ENCODE data around the gene ROMO1. TPM values are rescaled to one million over a fixed set of nuclear protein-coding genes. Genes with fewer than 3 reads are reported as not detected.
"Not testable (repeated sequence)": the region's sequence is repeated elsewhere in the genome, so short reads cannot be mapped to it uniquely, and the experiment has no call there.

Gene ROMO1
- total RNA-seq, 1 experiment from 2014 or later, result 173 TPM

GRCh38 chr20:35681960-35682359, 17.2 kb upstream of the ROMO1 start:
- ChIA-PET POLR2A (interaction anchor here (0.7 kb wide), 1 partner anchor 33 kb away, joined by 3 read pairs; no protein-coding TSS in a partner anchor), CTCF (no interaction called here)
- no peak for TF ChIP-seq CTCF (IDR thresholded peaks at IDR 0.05; ENCODE audit: unreplicated experiment)
- Mint-ChIP-seq H3K4me1 (ENCODE audit: insufficient read depth, unreplicated experiment) (no peaks in the 10 kb centered on the region), H3K27ac (ENCODE audit: low read depth, unreplicated experiment) (no peak overlapping the region), H3K36me3 (ENCODE audit: insufficient read depth, unreplicated experiment) (peaks cover 60% of the 10 kb centered on the region), H3K4me3 (ENCODE audit: unreplicated experiment) (no peak overlapping the region), H3K27me3 (ENCODE audit: insufficient read depth, unreplicated experiment) (no peaks in the 10 kb centered on the region), H3K9me3 (ENCODE audit: unreplicated experiment) (no peaks in the 10 kb centered on the region)
- BruUV-seq (replicated peaks), result no TSS peak
- DNase-seq (ENCODE audit: unreplicated experiment), result no peak
- intact Hi-C loops (cut with micrococcal nuclease), result no loop called here

GRCh38 chr20:35685368-35685767, 13.8 kb upstream of the ROMO1 start:
- ChIA-PET POLR2A (interaction anchor here (1.5 kb wide), 1 partner anchor 17 kb away, joined by 8 read pairs; no protein-coding TSS in a partner anchor), CTCF (interaction anchor here (0.9 to 1.1 kb wide), 2 partner anchors 20 to 221 kb away, joined by 4 to 5 read pairs; no protein-coding TSS in a partner anchor)
- H3K4me3 Mint-ChIP-seq (ENCODE audit: unreplicated experiment); H3K4me1 Mint-ChIP-seq (ENCODE audit: insufficient read depth, unreplicated experiment); DNase-seq (ENCODE audit: unreplicated experiment); H3K27me3 Mint-ChIP-seq (ENCODE audit: insufficient read depth, unreplicated experiment); BruUV-seq (replicated peaks); H3K27ac Mint-ChIP-seq (ENCODE audit: low read depth, unreplicated experiment); H3K9me3 Mint-ChIP-seq (ENCODE audit: unreplicated experiment); intact Hi-C loops (cut with micrococcal nuclease): not testable (repeated sequence)
- H3K36me3 Mint-ChIP-seq (ENCODE audit: insufficient read depth, unreplicated experiment), result peaks cover 71% of the 10 kb centered on the region

GRCh38 chr20:35686872-35687271, 12.3 kb upstream of the ROMO1 start:
- POLR2A ChIA-PET, result interaction anchor here (0.7 to 1.8 kb wide), 2 partner anchors 13 to 24 kb away, joined by 3 to 9 read pairs; partner anchors contain the start of genes NFS1 and ROMO1
- H3K4me3 Mint-ChIP-seq (ENCODE audit: unreplicated experiment); H3K27ac Mint-ChIP-seq (ENCODE audit: low read depth, unreplicated experiment); H3K9me3 Mint-ChIP-seq (ENCODE audit: unreplicated experiment); DNase-seq (ENCODE audit: unreplicated experiment); intact Hi-C loops (cut with micrococcal nuclease); H3K4me1 Mint-ChIP-seq (ENCODE audit: insufficient read depth, unreplicated experiment); H3K27me3 Mint-ChIP-seq (ENCODE audit: insufficient read depth, unreplicated experiment); BruUV-seq (replicated peaks): not testable (repeated sequence)
- H3K36me3 Mint-ChIP-seq (ENCODE audit: insufficient read depth, unreplicated experiment), result peaks cover 85% of the 10 kb centered on the region
- peak; percentile 40 for TF ChIP-seq CTCF (IDR thresholded peaks at IDR 0.05; ENCODE audit: unreplicated experiment)
- CTCF ChIA-PET, result interaction anchor here (0.6 kb wide), 1 partner anchor 749 kb away, joined by 5 read pairs; no protein-coding TSS in a partner anchor

GRCh38 chr20:35690265-35690664, 8.9 kb upstream of the ROMO1 start:
- no peak for TF ChIP-seq CTCF (IDR thresholded peaks at IDR 0.05; ENCODE audit: unreplicated experiment)
- no peak for DNase-seq (ENCODE audit: unreplicated experiment)
- Mint-ChIP-seq H3K4me1 (ENCODE audit: insufficient read depth, unreplicated experiment) (no peaks in the 10 kb centered on the region), H3K27me3 (ENCODE audit: insufficient read depth, unreplicated experiment) (no peaks in the 10 kb centered on the region), H3K9me3 (ENCODE audit: unreplicated experiment) (no peaks in the 10 kb centered on the region), H3K36me3 (ENCODE audit: insufficient read depth, unreplicated experiment) (peaks cover 85% of the 10 kb centered on the region), H3K27ac (ENCODE audit: low read depth, unreplicated experiment) (no peak overlapping the region), H3K4me3 (ENCODE audit: unreplicated experiment) (no peak overlapping the region)
- intact Hi-C loops (cut with micrococcal nuclease), result no loop called here
- ChIA-PET CTCF (no interaction called here), POLR2A (interaction anchor here (0.9 kb wide), 1 partner anchor 12 kb away, joined by 3 read pairs; no protein-coding TSS in a partner anchor)
- no TSS peak for BruUV-seq (replicated peaks)
